ENCODE data around the gene CYP4V2.

The CYP4V2 gene

GRCh38 chr4:186249785-186250754, 58.7 kb downstream of the CYP4V2 start:
- Histone ChIP-seq H4K8ac (ENCODE audit: low read depth, low read length) (no peak overlapping the region), H2AFZ (ENCODE audit: low read length) (no peak overlapping the region), H4K91ac (ENCODE audit: low read depth, low read length, poor library complexity) (no peak overlapping the region), H3K23ac (ENCODE audit: low read depth, low read length, poor library complexity) (no peak overlapping the region), H3K9ac (ENCODE audit: low read depth, low read length, poor library complexity) (no peak overlapping the region), H3K4me2 (ENCODE audit: insufficient read depth, low read length, poor library complexity, severe bottlenecking) (no peak overlapping the region), H2BK12ac (ENCODE audit: low read length) (no peak overlapping the region), H2BK5ac (ENCODE audit: low read length) (no peak overlapping the region), H3K4ac (ENCODE audit: low read length) (no peak overlapping the region), H2AK5ac (ENCODE audit: low read depth, low read length) (no peak overlapping the region), H3K4me1 (ENCODE audit: control insufficient read depth in 2 of 2, insufficient read depth in 1 of 2, low read depth in 1 of 2, low read length in 2 of 2) (peaks cover 0 to 4% of the 10 kb centered on the region in 2 donors), H3K9me3 (replicated peaks in 1 of 2; ENCODE audit: control insufficient read depth in 2 of 2, insufficient read depth in 1 of 2, low read depth in 1 of 2, low read length in 2 of 2) (no peaks in the 10 kb centered on the region), H2BK120ac (ENCODE audit: low read depth, low read length) (no peak overlapping the region), H3K14ac (ENCODE audit: low read length) (no peak overlapping the region), H3K27me3 (ENCODE audit: control insufficient read depth in 3 of 3, insufficient read depth in 3 of 3, low read depth in 1 of 3, low read length in 3 of 3) (peaks cover 0 to 11% (median 0%) of the 10 kb centered on the region in 3 experiments), H3K79me1 (ENCODE audit: low read depth, low read length) (peaks cover under 1% of the 10 kb centered on the region), H3K27ac (replicated peaks; ENCODE audit: low read length) (no peak overlapping the region), H3K4me3 (ENCODE audit: low read length in 2 of 2) (no peak overlapping the region), H3K36me3 (replicated peaks in 1 of 2; ENCODE audit: control insufficient read depth in 2 of 2, insufficient read depth in 2 of 2, low read length in 2 of 2) (no peaks in the 10 kb centered on the region), H2BK15ac (ENCODE audit: low read length) (no peak overlapping the region), H3K18ac (ENCODE audit: low read length) (no peak overlapping the region)
- no peak for DNase-seq (ENCODE audit: low spot score)
- no CpG with 5 or more reads among the region's 8 CpGs for WGBS, 2 donors (ENCODE audit: extremely low coverage in 2 of 2, insufficient read length in 2 of 2, insufficient replicate concordance in 1 of 2)

GRCh38 chr4:186250760-186251159, 59.4 kb downstream of the CYP4V2 start:
- Histone ChIP-seq H3K79me1 (ENCODE audit: low read depth, low read length) (no peaks in the 10 kb centered on the region), H3K4me2 (ENCODE audit: insufficient read depth, low read length, poor library complexity, severe bottlenecking) (no peak overlapping the region), H2BK15ac (ENCODE audit: low read length) (no peak overlapping the region), H3K4me3 (ENCODE audit: low read length in 2 of 2) (no peak overlapping the region), H3K18ac (ENCODE audit: low read length) (no peak overlapping the region), H2BK120ac (ENCODE audit: low read depth, low read length) (no peak overlapping the region), H3K14ac (ENCODE audit: low read length) (no peak overlapping the region), H2AFZ (ENCODE audit: low read length) (no peak overlapping the region), H2AK5ac (ENCODE audit: low read depth, low read length) (no peak overlapping the region), H3K4me1 (ENCODE audit: control insufficient read depth in 2 of 2, insufficient read depth in 1 of 2, low read depth in 1 of 2, low read length in 2 of 2) (peaks cover 0 to 4% of the 10 kb centered on the region in 2 donors), H4K91ac (ENCODE audit: low read depth, low read length, poor library complexity) (no peak overlapping the region), H3K27ac (replicated peaks; ENCODE audit: low read length) (no peak overlapping the region), H3K9me3 (replicated peaks in 1 of 2; ENCODE audit: control insufficient read depth in 2 of 2, insufficient read depth in 1 of 2, low read depth in 1 of 2, low read length in 2 of 2) (no peaks in the 10 kb centered on the region), H3K4ac (ENCODE audit: low read length) (no peak overlapping the region), H2BK12ac (ENCODE audit: low read length) (no peak overlapping the region), H3K36me3 (replicated peaks in 1 of 2; ENCODE audit: control insufficient read depth in 2 of 2, insufficient read depth in 2 of 2, low read length in 2 of 2) (no peaks in the 10 kb centered on the region), H4K8ac (ENCODE audit: low read depth, low read length) (no peak overlapping the region), H3K27me3 (ENCODE audit: control insufficient read depth in 3 of 3, insufficient read depth in 3 of 3, low read depth in 1 of 3, low read length in 3 of 3) (peaks cover 0 to 11% (median 0%) of the 10 kb centered on the region in 3 experiments), H2BK5ac (ENCODE audit: low read length) (no peak overlapping the region), H3K9ac (ENCODE audit: low read depth, low read length, poor library complexity) (no peak overlapping the region), H3K23ac (ENCODE audit: low read depth, low read length, poor library complexity) (no peak overlapping the region)
- no CpG with 5 or more reads among the region's 2 CpGs for WGBS, 2 donors (ENCODE audit: extremely low coverage in 2 of 2, insufficient read length in 2 of 2, insufficient replicate concordance in 1 of 2)
- DNase-seq (ENCODE audit: low spot score) = no peak

GRCh38 chr4:186255122-186255521, 63.8 kb downstream of the CYP4V2 start:
- Histone ChIP-seq H3K4me2 (ENCODE audit: insufficient read depth, low read length, poor library complexity, severe bottlenecking) (no peak overlapping the region), H3K14ac (ENCODE audit: low read length) (no peak overlapping the region), H3K23ac (ENCODE audit: low read depth, low read length, poor library complexity) (no peak overlapping the region), H3K18ac (ENCODE audit: low read length) (no peak overlapping the region), H3K4ac (ENCODE audit: low read length) (no peak overlapping the region), H2BK12ac (ENCODE audit: low read length) (no peak overlapping the region), H2AFZ (ENCODE audit: low read length) (no peak overlapping the region), H3K79me1 (ENCODE audit: low read depth, low read length) (no peaks in the 10 kb centered on the region), H3K4me1 (ENCODE audit: control insufficient read depth in 2 of 2, insufficient read depth in 1 of 2, low read depth in 1 of 2, low read length in 2 of 2) (peaks cover 0 to 2% of the 10 kb centered on the region in 2 donors), H2BK120ac (ENCODE audit: low read depth, low read length) (no peak overlapping the region), H2BK15ac (ENCODE audit: low read length) (no peak overlapping the region), H2BK5ac (ENCODE audit: low read length) (no peak overlapping the region), H3K27ac (replicated peaks; ENCODE audit: low read length) (no peak overlapping the region), H4K91ac (ENCODE audit: low read depth, low read length, poor library complexity) (no peak overlapping the region), H3K4me3 (ENCODE audit: low read length in 2 of 2) (no peak overlapping the region), H3K27me3 (ENCODE audit: control insufficient read depth in 3 of 3, insufficient read depth in 3 of 3, low read depth in 1 of 3, low read length in 3 of 3) (peaks cover 0 to 10% (median 0%) of the 10 kb centered on the region in 3 experiments), H3K36me3 (replicated peaks in 1 of 2; ENCODE audit: control insufficient read depth in 2 of 2, insufficient read depth in 2 of 2, low read length in 2 of 2) (no peaks in the 10 kb centered on the region), H3K9ac (ENCODE audit: low read depth, low read length, poor library complexity) (no peak overlapping the region), H2AK5ac (ENCODE audit: low read depth, low read length) (no peak overlapping the region), H3K9me3 (replicated peaks in 1 of 2; ENCODE audit: control insufficient read depth in 2 of 2, insufficient read depth in 1 of 2, low read depth in 1 of 2, low read length in 2 of 2) (no peaks in the 10 kb centered on the region), H4K8ac (ENCODE audit: low read depth, low read length) (no peak overlapping the region)
- no peak for DNase-seq (ENCODE audit: low spot score)
- no CpG with 5 or more reads among the region's 3 CpGs for WGBS, 2 donors (ENCODE audit: extremely low coverage in 2 of 2, insufficient read length in 2 of 2, insufficient replicate concordance in 1 of 2)

- H3K23ac ChIP-seq (ENCODE audit: low read depth, low read length, poor library complexity) = no peak overlapping the region
- H3K18ac ChIP-seq (ENCODE audit: low read length) = no peak overlapping the region
- H2BK12ac ChIP-seq (ENCODE audit: low read length) = no peak overlapping the region
- H3K36me3 ChIP-seq (replicated peaks in 1 of 2; ENCODE audit: control insufficient read depth in 2 of 2, insufficient read depth in 2 of 2, low read length in 2 of 2) = no peaks in the 10 kb centered on the region
- H4K91ac ChIP-seq (ENCODE audit: low read depth, low read length, poor library complexity) = no peak overlapping the region
- H3K79me1 ChIP-seq (ENCODE audit: low read depth, low read length) = no peaks in the 10 kb centered on the region
- WGBS, 2 donors (ENCODE audit: extremely low coverage in 2 of 2, insufficient read length in 2 of 2, insufficient replicate concordance in 1 of 2) = no CpG with 5 or more reads among the region's 12 CpGs
- no peak overlapping the region for H3K4ac ChIP-seq (ENCODE audit: low read length)
- no peak overlapping the region for H3K14ac ChIP-seq (ENCODE audit: low read length)
- H2BK120ac ChIP-seq (ENCODE audit: low read depth, low read length) = no peak overlapping the region
- peaks cover 0 to 7% (median 0%) of the 10 kb centered on the region in 3 experiments for H3K27me3 ChIP-seq (ENCODE audit: control insufficient read depth in 3 of 3, insufficient read depth in 3 of 3, low read depth in 1 of 3, low read length in 3 of 3)
- H3K4me3 ChIP-seq (ENCODE audit: low read length in 2 of 2) = peak overlapping the region in 1 of 2 donors; percentile 39
- H2AFZ ChIP-seq (ENCODE audit: low read length) = no peak overlapping the region
- no peaks in the 10 kb centered on the region for H3K9me3 ChIP-seq (replicated peaks in 1 of 2; ENCODE audit: control insufficient read depth in 2 of 2, insufficient read depth in 1 of 2, low read depth in 1 of 2, low read length in 2 of 2)
- H3K27ac ChIP-seq (replicated peaks; ENCODE audit: low read length) = no peak overlapping the region
- H3K9ac ChIP-seq (ENCODE audit: low read depth, low read length, poor library complexity) = no peak overlapping the region
- H4K8ac ChIP-seq (ENCODE audit: low read depth, low read length) = no peak overlapping the region
- H3K4me1 ChIP-seq (ENCODE audit: control insufficient read depth in 2 of 2, insufficient read depth in 1 of 2, low read depth in 1 of 2, low read length in 2 of 2) = no peaks in the 10 kb centered on the region
- DNase-seq (ENCODE audit: low spot score) = no peak
- no peak overlapping the region for H3K4me2 ChIP-seq (ENCODE audit: insufficient read depth, low read length, poor library complexity, severe bottlenecking)
- no peak overlapping the region for H2BK5ac ChIP-seq (ENCODE audit: low read length)
- no peak overlapping the region for H2BK15ac ChIP-seq (ENCODE audit: low read length)
- no peak overlapping the region for H2AK5ac ChIP-seq (ENCODE audit: low read depth, low read length)
These were observed 66.9 kb downstream of the CYP4V2 start for GRCh38 chr4:186258216-186258811.

All from neuronal stem cell (in vitro differentiated cells).